ENCODE measurements around the gene NHLRC2. TPM values are rescaled to one million over a fixed set of nuclear protein-coding genes. Genes with fewer than 3 reads are reported as not detected.

NHLRC2 gene
- total RNA-seq, 1 donor from 2014 or later: 50.1 TPM

GRCh38 chr10:113856563-113856962, 2.1 kb downstream of the NHLRC2 start:
- intact Hi-C loops (cut with micrococcal nuclease): no loop called here
- no peak for TF ChIP-seq CTCF (IDR thresholded peaks at IDR 0.05; ENCODE audit: borderline replicate concordance)
- Histone ChIP-seq H3K4me3 (peak overlapping the region; percentile 93), H3K4me1 (peaks cover 85% of the 10 kb centered on the region), H3K27me3 (ENCODE audit: low read depth) (no peaks in the 10 kb centered on the region), H3K36me3 (peaks cover 29% of the 10 kb centered on the region), H3K9me3 (replicated peaks) (peaks cover 6% of the 10 kb centered on the region), H3K27ac (replicated peaks) (peak overlapping the region; percentile 97)
- no peak for DNase-seq

GRCh38 chr10:113857210-113857609, 2.7 kb downstream of the NHLRC2 start:
- intact Hi-C loops (cut with micrococcal nuclease): no loop called here
- peaks cover 7% of the 10 kb centered on the region for H3K9me3 ChIP-seq (replicated peaks)
- no peaks in the 10 kb centered on the region for H3K27me3 ChIP-seq (ENCODE audit: low read depth)
- H3K4me1 ChIP-seq: peaks cover 79% of the 10 kb centered on the region
- H3K4me3 ChIP-seq: peak overlapping the region; percentile 93
- no peak for TF ChIP-seq CTCF (IDR thresholded peaks at IDR 0.05; ENCODE audit: borderline replicate concordance)
- H3K27ac ChIP-seq (replicated peaks): peak overlapping the region; percentile 97
- H3K36me3 ChIP-seq: peaks cover 35% of the 10 kb centered on the region
- DNase-seq: no peak

GRCh38 chr10:113858541-113858940, 4.1 kb downstream of the NHLRC2 start:
- Histone ChIP-seq H3K4me3 (peak overlapping the region; percentile 93), H3K27ac (replicated peaks) (peak overlapping the region; percentile 97), H3K27me3 (ENCODE audit: low read depth) (no peaks in the 10 kb centered on the region), H3K36me3 (peaks cover 41% of the 10 kb centered on the region), H3K9me3 (replicated peaks) (peaks cover 7% of the 10 kb centered on the region), H3K4me1 (peaks cover 65% of the 10 kb centered on the region)
- intact Hi-C loops (cut with micrococcal nuclease): no loop called here
- no peak for TF ChIP-seq CTCF (IDR thresholded peaks at IDR 0.05; ENCODE audit: borderline replicate concordance)
- no peak for DNase-seq

- Histone ChIP-seq H3K4me1 (peaks cover 58% of the 10 kb centered on the region), H3K36me3 (peaks cover 49% of the 10 kb centered on the region), H3K9me3 (replicated peaks) (peaks cover 7% of the 10 kb centered on the region), H3K27me3 (ENCODE audit: low read depth) (no peaks in the 10 kb centered on the region), H3K4me3 (peak overlapping the region; percentile 93), H3K27ac (replicated peaks) (peak overlapping the region; percentile 97)
- intact Hi-C loops (cut with micrococcal nuclease): no loop called here
- no peak for TF ChIP-seq CTCF (IDR thresholded peaks at IDR 0.05; ENCODE audit: borderline replicate concordance)
- DNase-seq: no peak
Observed at GRCh38 chr10:113859261-113859660, 4.8 kb downstream of the NHLRC2 start.

GRCh38 chr10:113865901-113866300, 11.4 kb downstream of the NHLRC2 start:
- H3K27ac ChIP-seq (replicated peaks): peak overlapping the region; percentile 22
- H3K27me3 ChIP-seq (ENCODE audit: low read depth): no peaks in the 10 kb centered on the region
- TF ChIP-seq CTCF (IDR thresholded peaks at IDR 0.05; ENCODE audit: borderline replicate concordance): no peak
- DNase-seq: no peak
- no peak overlapping the region for H3K4me3 ChIP-seq
- H3K36me3 ChIP-seq: peaks cover 36% of the 10 kb centered on the region
- intact Hi-C loops (cut with micrococcal nuclease): no loop called here
- peaks cover 7% of the 10 kb centered on the region for H3K9me3 ChIP-seq (replicated peaks)
- H3K4me1 ChIP-seq: peaks cover 49% of the 10 kb centered on the region
